Stomach smooth muscle (tissue), 2 donors: ENCODE data around the gene UNC5B.

Source experiments
- H3K27ac ChIP-seq: one replicate; pipeline ENCODE4 v1.7.0; 2013; ENCODE audit warnings: mild to moderate bottlenecking, low read length, inconsistent platforms
- H3K27me3 ChIP-seq, 2 donors: one replicate each; pipeline ENCODE4 v1.7.0; 2013; ENCODE audit warnings: low read length in 2 of 2; ENCODE audit not compliant: insufficient read depth in 2 of 2, control insufficient read depth in 1 of 2
- H3K36me3 ChIP-seq, 2 donors: one replicate each; pipeline ENCODE4 v1.7.0; 2013; ENCODE audit warnings: low read length in 2 of 2; ENCODE audit not compliant: control insufficient read depth in 2 of 2, insufficient read depth in 2 of 2
- H3K4me1 ChIP-seq: one replicate; pipeline ENCODE4 v1.7.0; 2013; ENCODE audit warnings: low read length; ENCODE audit not compliant: control insufficient read depth, insufficient read depth
- H3K4me3 ChIP-seq, 2 donors: one replicate each; pipeline ENCODE4 v1.7.0; 2013; ENCODE audit warnings: low read length in 2 of 2
- H3K9ac ChIP-seq, 2 donors: one replicate each; pipeline ENCODE4 v1.7.0; 2013; ENCODE audit warnings: low read length in 2 of 2, mild to moderate bottlenecking in 1 of 2
- H3K9me3 ChIP-seq, 2 donors: one replicate each; pipeline ENCODE4 v1.7.0; 2013; ENCODE audit warnings: low read length in 2 of 2; ENCODE audit not compliant: control insufficient read depth in 2 of 2
- donor health status: healthy.
- donor health status: Pancreatic carcinoma.

UNC5B gene

GRCh38 chr10:71351628-71352319, 139.4 kb downstream of the UNC5B start:
- Histone ChIP-seq H3K27me3 (no peaks in the 10 kb centered on the region), H3K27ac (no peak overlapping the region), H3K4me3 (no peak overlapping the region), H3K9ac (no peak overlapping the region), H3K9me3 (no peaks in the 10 kb centered on the region), H3K36me3 (peaks cover 17 to 18% of the 10 kb centered on the region in 2 donors), H3K4me1 (no peaks in the 10 kb centered on the region)
